PC-3 (cell line): ENCODE data around the gene BCR.

Source experiments
- EZH2 ChIP-seq: fragments of 300-600 bp; sonication (generic); IDR thresholded peaks from one replicate; pipeline ENCODE4 v1.6.1; 2017; ENCODE audit warnings: antibody characterized with exemption, mild to moderate bottlenecking, low read length; ENCODE audit not compliant: unreplicated experiment
- EZH2phosphoT487 ChIP-seq: fragments of 300-600 bp; sonication (generic); IDR thresholded peaks from 2 replicates; pipeline ENCODE4 v1.6.1; 2018; ENCODE audit warnings: mild to moderate bottlenecking, antibody characterized with exemption, low read length, borderline replicate concordance
- TF ChIP-seq, protein P1 (sequence below): fragments of 300-600 bp; sonication (generic); conservative IDR thresholded peaks from 2 replicates; pipeline ENCODE4 v1.5.1; 2017; ENCODE audit warnings: antibody characterized with exemption, low read depth, mild to moderate bottlenecking, low read length

DNA sequence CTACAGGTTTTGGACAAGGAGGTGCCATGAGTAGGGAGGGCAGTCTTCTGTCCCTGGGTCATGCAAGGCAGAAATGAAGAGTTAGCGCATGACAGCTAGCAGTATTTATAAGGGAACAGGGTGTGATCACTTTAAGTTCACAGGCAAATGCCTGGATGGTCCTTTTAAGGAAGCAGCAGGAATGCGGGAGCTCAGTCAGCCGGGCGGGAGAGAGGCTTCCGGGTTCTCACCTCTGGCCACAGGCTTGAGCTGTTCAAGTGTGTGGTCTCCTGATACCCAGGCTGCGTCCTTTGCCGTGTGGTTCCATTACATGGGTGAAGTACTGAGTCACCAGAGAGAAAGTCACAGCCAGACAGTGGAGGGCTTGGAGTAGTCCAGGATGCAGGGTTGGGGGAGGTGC is 105.4 kb downstream of the BCR start:
- TF ChIP-seq, protein P1, sequence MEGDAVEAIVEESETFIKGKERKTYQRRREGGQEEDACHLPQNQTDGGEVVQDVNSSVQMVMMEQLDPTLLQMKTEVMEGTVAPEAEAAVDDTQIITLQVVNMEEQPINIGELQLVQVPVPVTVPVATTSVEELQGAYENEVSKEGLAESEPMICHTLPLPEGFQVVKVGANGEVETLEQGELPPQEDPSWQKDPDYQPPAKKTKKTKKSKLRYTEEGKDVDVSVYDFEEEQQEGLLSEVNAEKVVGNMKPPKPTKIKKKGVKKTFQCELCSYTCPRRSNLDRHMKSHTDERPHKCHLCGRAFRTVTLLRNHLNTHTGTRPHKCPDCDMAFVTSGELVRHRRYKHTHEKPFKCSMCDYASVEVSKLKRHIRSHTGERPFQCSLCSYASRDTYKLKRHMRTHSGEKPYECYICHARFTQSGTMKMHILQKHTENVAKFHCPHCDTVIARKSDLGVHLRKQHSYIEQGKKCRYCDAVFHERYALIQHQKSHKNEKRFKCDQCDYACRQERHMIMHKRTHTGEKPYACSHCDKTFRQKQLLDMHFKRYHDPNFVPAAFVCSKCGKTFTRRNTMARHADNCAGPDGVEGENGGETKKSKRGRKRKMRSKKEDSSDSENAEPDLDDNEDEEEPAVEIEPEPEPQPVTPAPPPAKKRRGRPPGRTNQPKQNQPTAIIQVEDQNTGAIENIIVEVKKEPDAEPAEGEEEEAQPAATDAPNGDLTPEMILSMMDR, result no peak
- TF ChIP-seq EZH2 (no peak), EZH2phosphoT487 (no peak)
